ENCODE measurements around the gene MAPK8IP1.

DNA sequence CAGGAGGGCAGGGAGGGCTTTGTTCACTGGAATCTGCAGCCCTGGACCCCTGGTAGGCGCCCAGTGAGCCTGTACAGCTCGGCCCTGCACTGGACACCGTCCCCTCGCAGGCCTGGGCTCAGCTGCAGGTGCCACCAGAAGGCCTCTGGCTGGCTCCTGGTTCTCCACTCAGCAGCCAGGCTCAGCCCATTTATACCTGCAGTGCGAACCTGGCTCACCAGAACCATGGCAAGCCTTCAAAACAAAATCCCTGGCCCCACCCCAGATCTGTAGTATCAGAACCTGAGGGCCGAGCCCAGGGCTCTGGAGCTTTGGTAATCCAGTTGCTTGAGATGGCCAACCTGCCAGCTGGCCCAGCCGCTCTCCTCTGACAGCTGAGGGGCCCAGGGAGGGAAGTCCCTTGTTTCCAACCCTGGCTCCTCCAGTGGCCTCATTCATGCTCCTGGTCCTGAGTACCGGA lies 22.5 kb downstream of the MAPK8IP1 start:
- TF ChIP-seq POLR2A (IDR thresholded peaks at IDR 0.05), result no peak
- TF ChIP-seq, protein P1, sequence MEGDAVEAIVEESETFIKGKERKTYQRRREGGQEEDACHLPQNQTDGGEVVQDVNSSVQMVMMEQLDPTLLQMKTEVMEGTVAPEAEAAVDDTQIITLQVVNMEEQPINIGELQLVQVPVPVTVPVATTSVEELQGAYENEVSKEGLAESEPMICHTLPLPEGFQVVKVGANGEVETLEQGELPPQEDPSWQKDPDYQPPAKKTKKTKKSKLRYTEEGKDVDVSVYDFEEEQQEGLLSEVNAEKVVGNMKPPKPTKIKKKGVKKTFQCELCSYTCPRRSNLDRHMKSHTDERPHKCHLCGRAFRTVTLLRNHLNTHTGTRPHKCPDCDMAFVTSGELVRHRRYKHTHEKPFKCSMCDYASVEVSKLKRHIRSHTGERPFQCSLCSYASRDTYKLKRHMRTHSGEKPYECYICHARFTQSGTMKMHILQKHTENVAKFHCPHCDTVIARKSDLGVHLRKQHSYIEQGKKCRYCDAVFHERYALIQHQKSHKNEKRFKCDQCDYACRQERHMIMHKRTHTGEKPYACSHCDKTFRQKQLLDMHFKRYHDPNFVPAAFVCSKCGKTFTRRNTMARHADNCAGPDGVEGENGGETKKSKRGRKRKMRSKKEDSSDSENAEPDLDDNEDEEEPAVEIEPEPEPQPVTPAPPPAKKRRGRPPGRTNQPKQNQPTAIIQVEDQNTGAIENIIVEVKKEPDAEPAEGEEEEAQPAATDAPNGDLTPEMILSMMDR (IDR thresholded peaks at IDR 0.05), result no peak
